ELR (cell line): ENCODE data around the gene OR6K3.
A peak's percentile ranks its signal among the peaks of the same experiment; 100 is the strongest.

Source experiments
- DNase-seq: peaks from one replicate; pipeline ENCODE4 v3.0.0-alpha.2; 2015; ENCODE audit warnings: low read depth

OR6K3 gene

GRCh38 chr1:158687037-158687436, 33.5 kb downstream of the OR6K3 start:
- DNase-seq, result no peak

- DNase-seq, result no peak
Measured at GRCh38 chr1:158686111-158687009, 34.2 kb downstream of the OR6K3 start, which contains the start of gene SPTA1. TSS of gene SPTA1 (minus strand) at chr1:158686715. CDS start at chr1:158686517, 198 bp downstream.

- no peak for DNase-seq
Measured at GRCh38 chr1:158685085-158685484, 35.4 kb downstream of the OR6K3 start.

- no peak for DNase-seq
Measured at GRCh38 chr1:158681606-158682005, 38.9 kb downstream of the OR6K3 start.

- DNase-seq, result no peak
Measured at GRCh38 chr1:158679289-158679688, 41.2 kb downstream of the OR6K3 start.

GRCh38 chr1:158675563-158676323, 44.8 kb downstream of the OR6K3 start:
- peak; percentile 6 for DNase-seq

- no peak for DNase-seq
Measured at GRCh38 chr1:158674302-158674701, 46.2 kb downstream of the OR6K3 start.
